IMR-90 (cell line): ENCODE measurements around the gene IL17C. TPM values are rescaled to one million over a fixed set of nuclear protein-coding genes. Genes with fewer than 3 reads are reported as not detected.

Source experiments
- ATAC-seq: fragments of 200-7000 bp; cut with Tn5 transposase; 2 replicates; pipeline ENCODE4 v1.9.1; 2020; ENCODE audit warnings: low read depth, mild to moderate bottlenecking, moderate library complexity
- Bru-seq: library from RNA; stranded (reverse); fragments of 400-500 nt; gene quantifications from one replicate; lab custom pipeline; 2021; lab: Mats Ljungman, UMichigan
- BruChase-seq, 2 experiments: library from RNA; stranded (reverse); fragments of 400-500 nt; gene quantifications; one replicate each; lab custom pipeline; 2021; lab: Mats Ljungman, UMichigan
- BruUV-seq: library from RNA; stranded (reverse); fragments of 400-500 nt; replicated peaks from 2 replicates; lab custom pipeline; 2021; lab: Mats Ljungman, UMichigan
- CTCF ChIA-PET: fragments of 300-600 bp; formaldehyde crosslinking; extraction: SDS; loops from one replicate; lab custom pipeline; 2021; ENCODE audit warnings: antibody characterized with exemption; lab: Yijun Ruan, JAX
- POLR2A ChIA-PET: fragments of 300-600 bp; sonication (Branson Sonifier 250); formaldehyde crosslinking; loops from one replicate; lab custom pipeline; 2022; ENCODE audit warnings: antibody characterized with exemption; ENCODE audit not compliant: unreplicated experiment; lab: Charles Lee
- DNase-seq: peaks from one replicate; pipeline ENCODE4 v3.0.0; 2013
- H2AFZ ChIP-seq: replicated peaks from 2 replicates; pipeline ENCODE3; 2013; ENCODE audit warnings: low read length, mild to moderate bottlenecking; ENCODE audit not compliant: poor library complexity
- H2AK5ac ChIP-seq: 2 replicates; pipeline ENCODE4 v1.6.1; 2013; ENCODE audit warnings: low read depth, low read length, inconsistent platforms
- H2AK9ac ChIP-seq: replicated peaks from 2 replicates; pipeline ENCODE3; 2013; ENCODE audit warnings: mild to moderate bottlenecking, low read depth, low read length, moderate library complexity; ENCODE audit not compliant: poor library complexity
- H2BK120ac ChIP-seq: 2 replicates; pipeline ENCODE4 v1.6.1; 2013; ENCODE audit warnings: low read depth, low read length, inconsistent platforms
- H2BK15ac ChIP-seq: 3 replicates; pipeline ENCODE4 v1.6.1; 2013; ENCODE audit warnings: low read depth, low read length, inconsistent platforms
- H2BK20ac ChIP-seq: 2 replicates; pipeline ENCODE4 v1.6.1; 2013; ENCODE audit warnings: low read depth, mild to moderate bottlenecking, inconsistent platforms, low read length, moderate library complexity
- H2BK5ac ChIP-seq: 2 replicates; pipeline ENCODE4 v1.6.1; 2013; ENCODE audit warnings: mild to moderate bottlenecking, low read depth, low read length, inconsistent platforms; ENCODE audit not compliant: poor library complexity, severe bottlenecking
- H3K14ac ChIP-seq: replicated peaks from 2 replicates; pipeline ENCODE4 v1.6.1; 2013; ENCODE audit warnings: low read depth, low read length, inconsistent platforms
- H3K18ac ChIP-seq: 2 replicates; pipeline ENCODE4 v1.6.1; 2013; ENCODE audit warnings: low read depth, low read length, control low read depth
- H3K23ac ChIP-seq: 2 replicates; pipeline ENCODE4 v1.6.1; 2013; ENCODE audit warnings: low read depth, low read length, inconsistent platforms
- H3K27ac ChIP-seq: 2 replicates; pipeline ENCODE4 v1.5.1; 2013; ENCODE audit warnings: mild to moderate bottlenecking, control low read depth, low read length; ENCODE audit not compliant: insufficient read depth
- H3K27me3 ChIP-seq: 2 replicates; pipeline ENCODE4 v1.6.1; 2013; ENCODE audit warnings: low read length; ENCODE audit not compliant: control insufficient read depth, insufficient read depth
- H3K36me3 ChIP-seq: 2 replicates; pipeline ENCODE4 v1.6.1; 2013; ENCODE audit warnings: low read length, mixed read lengths; ENCODE audit not compliant: control insufficient read depth, insufficient read depth
- H3K4ac ChIP-seq: 2 replicates; pipeline ENCODE4 v1.6.1; 2013; ENCODE audit warnings: low read depth, low read length, inconsistent platforms
- H3K4me1 ChIP-seq: 2 replicates; pipeline ENCODE4 v1.6.1; 2013; ENCODE audit warnings: low read length, mixed read lengths; ENCODE audit not compliant: control insufficient read depth, insufficient read depth
- H3K4me2 ChIP-seq: 2 replicates; pipeline ENCODE4 v1.6.1; 2013; ENCODE audit warnings: low read depth, mild to moderate bottlenecking, control low read depth, low read length, moderate library complexity
- H3K4me3 ChIP-seq: 2 replicates; pipeline ENCODE4 v1.5.1; 2013; ENCODE audit warnings: low read depth, mild to moderate bottlenecking, control low read depth, low read length, moderate library complexity; ENCODE audit not compliant: insufficient read depth
- H3K56ac ChIP-seq: 2 replicates; pipeline ENCODE4 v1.6.1; 2013; ENCODE audit warnings: low read length, inconsistent platforms; ENCODE audit not compliant: insufficient read depth; ENCODE audit errors: extremely low read depth
- H3K79me1 ChIP-seq, 2 experiments: 2 replicates each; pipeline ENCODE4 v1.6.1; 2013; ENCODE audit warnings: low read length in 2 of 2, inconsistent platforms in 1 of 2, low read depth in 1 of 2
- H3K9ac ChIP-seq: 2 replicates; pipeline ENCODE4 v1.6.1; 2013; ENCODE audit warnings: low read depth, low read length, control low read depth
- H3K9me1 ChIP-seq: 2 replicates; pipeline ENCODE4 v1.6.1; 2013; ENCODE audit warnings: low read length, inconsistent platforms; ENCODE audit not compliant: insufficient read depth
- H3K9me3 ChIP-seq: 2 replicates; pipeline ENCODE4 v1.6.1; 2013; ENCODE audit warnings: low read length; ENCODE audit not compliant: control insufficient read depth, insufficient read depth
- H4K20me1 ChIP-seq: 2 replicates; pipeline ENCODE4 v1.6.1; 2013; ENCODE audit warnings: low read length, inconsistent platforms; ENCODE audit not compliant: insufficient read depth
- H4K5ac ChIP-seq: 2 replicates; pipeline ENCODE4 v1.6.1; 2013; ENCODE audit warnings: mild to moderate bottlenecking, low read depth, low read length, control low read depth
- H4K8ac ChIP-seq, 2 experiments: 2 replicates each; pipeline ENCODE4 v1.6.1; 2013; ENCODE audit warnings: low read depth in 2 of 2, low read length in 2 of 2, control low read depth in 1 of 2, inconsistent platforms in 1 of 2
- H4K91ac ChIP-seq: 2 replicates; pipeline ENCODE4 v1.6.1; 2013; ENCODE audit warnings: low read depth, low read length, inconsistent platforms; ENCODE audit not compliant: insufficient read depth
- BHLHE40 ChIP-seq: fragments of 150-350 bp; IDR thresholded peaks from 2 replicates; pipeline ENCODE4 v1.6.1; 2016; ENCODE audit warnings: mild to moderate bottlenecking, low read depth, low read length
- CHD1 ChIP-seq: IDR thresholded peaks from 2 replicates; pipeline ENCODE4 v1.6.1; 2012; ENCODE audit warnings: low read depth, low read length, improper control_type of control experiment
- CTCF ChIP-seq: conservative IDR thresholded peaks from 2 replicates; pipeline ENCODE4 v1.5.1; 2012; ENCODE audit warnings: mild to moderate bottlenecking, low read depth, low read length, improper control_type of control experiment
- MXI1 ChIP-seq: IDR thresholded peaks from 2 replicates; pipeline ENCODE4 v1.6.1; 2012; ENCODE audit warnings: low read depth, mild to moderate bottlenecking, low read length, moderate library complexity, borderline replicate concordance
- RAD21 ChIP-seq: IDR thresholded peaks from 2 replicates; pipeline ENCODE4 v1.6.1; 2012; ENCODE audit warnings: low read length, improper control_type of control experiment
- RCOR1 ChIP-seq: IDR thresholded peaks from 2 replicates; pipeline ENCODE4 v1.6.1; 2012; ENCODE audit warnings: mild to moderate bottlenecking, low read length, improper control_type of control experiment; ENCODE audit not compliant: insufficient replicate concordance
- USF2 ChIP-seq: fragments of 150-350 bp; IDR thresholded peaks from 2 replicates; pipeline ENCODE4 v1.6.1; 2017; ENCODE audit warnings: mild to moderate bottlenecking, antibody characterized with exemption, low read length, low read depth
- WGBS, 2 experiments: methylation state at CpG; one replicate each; pipeline versions ENCODE4 v1.1.5 to v1.1.7; 2013; ENCODE audit warnings: missing lambda C conversion rate in 2 of 2; ENCODE audit not compliant: insufficient read length in 1 of 2; ENCODE audit errors: extremely low coverage in 2 of 2; 5-methylcytosine and 5-hydroxymethylcytosine counted together
- dilution Hi-C: fragments of 300-500 bp; cut with HindIII; formaldehyde crosslinking; loops from one replicate; pipeline ENCODE4 v1.14.3; 2018; ENCODE audit warnings: low sequenced_read_pairs; ENCODE audit not compliant: unreplicated experiment
- in situ Hi-C: fragments of 300-500 bp; cut with MboI; formaldehyde crosslinking; loops from 3 replicates; pipeline ENCODE4 v1.14.3; 2019; ENCODE audit warnings: low sequenced_read_pairs, inconsistent platforms, mixed read lengths
- intact Hi-C: fragments of 100-400 bp; cut with micrococcal nuclease; formaldehyde crosslinking; loops from 2 replicates; pipeline ENCODE4 v1.10.0; 2022
- long read RNA-seq: library from polyadenylated mRNA; unstranded; transcript quantifications from one replicate; pipeline ENCODE4 v2.0.0, GENCODE V29; 2021; ENCODE audit not compliant: unreplicated experiment
- polyA plus RNA-seq, 3 experiments: library from polyadenylated mRNA; depleted of rRNA; stranded (reverse); fragments of >200 nt; gene quantifications; 2 replicates each; pipeline ENCODE4 v1.2.3, GENCODE V29; 2012; ENCODE audit warnings: low replicate concordance in 1 of 3
- total RNA-seq: library from RNA; depleted of rRNA; stranded (reverse); fragments of >200 nt; gene quantifications from 2 replicates; pipeline ENCODE4 v1.2.3, GENCODE V29; 2012; rRNA removed

Gene IL17C
- total RNA-seq (not detected in 2 replicates), polyA plus RNA-seq (2012; rRNA removed) (0.09 TPM in 1 of 2 replicates, not detected in the other), Bru-seq, nascent RNA (percentile 18 among the genes with signal in this experiment), BruChase-seq, experiment 1, labeled RNA remaining after a 6-hour chase (percentile 17 among the genes with signal in this experiment), BruChase-seq, experiment 2, labeled RNA remaining after a 2-hour chase (percentile 8 among the genes with signal in this experiment)
- polyA plus RNA-seq (2012; cell fraction: cytosol; rRNA removed), result 0.12 TPM in 1 of 2 replicates, not detected in the other
- 0.71 and 1.6 TPM in 2 replicates for polyA plus RNA-seq (2012; cell fraction: nucleus; rRNA removed; ENCODE audit: low replicate concordance)
- long read RNA-seq, result 0 reads

- H2BK5ac ChIP-seq, result no peak within 1 kb of the TSS
- no peak within 1 kb of the TSS for H4K8ac ChIP-seq
- H3K27ac ChIP-seq, result no peak within 1 kb of the TSS
- H2BK120ac ChIP-seq, result no peak within 1 kb of the TSS
- no peak within 1 kb of the TSS; the same call in 1 of the 2 replicates for H2AK5ac ChIP-seq
- H3K14ac ChIP-seq, result no peak within 1 kb of the TSS
- H3K56ac ChIP-seq, result no peak within 1 kb of the TSS
- H2AK9ac ChIP-seq, result no peak within 1 kb of the TSS
- H4K20me1 ChIP-seq, result peaks cover 5% of the 10 kb centered on the region
- H3K9me1 ChIP-seq, result peaks cover 2% of the 10 kb centered on the region; the same call in 1 of the 2 replicates
- peaks cover 11% of the 10 kb centered on the region for H3K4me1 ChIP-seq
- H3K9me3 ChIP-seq, result no peaks in the 10 kb centered on the region
- no peak within 1 kb of the TSS for H3K18ac ChIP-seq
- H3K4ac ChIP-seq, result no peak within 1 kb of the TSS
- H3K4me2 ChIP-seq, result no peak within 1 kb of the TSS
- H4K5ac ChIP-seq, result no peak within 1 kb of the TSS
- H2AFZ ChIP-seq, result no peak within 1 kb of the TSS
- no peak within 1 kb of the TSS for H2BK20ac ChIP-seq
- no peak within 1 kb of the TSS for H3K4me3 ChIP-seq
- in situ Hi-C loops, result no loop called here
- POLR2A ChIA-PET, result no interaction called here
- peaks cover 4% of the 10 kb centered on the region; the same call in 1 of the 2 replicates for H3K36me3 ChIP-seq
- no TSS peak for BruUV-seq
- dilution Hi-C loops, result no loop called here
- no peak within 1 kb of the TSS for H3K23ac ChIP-seq
- H3K9ac ChIP-seq, result no peak within 1 kb of the TSS
- no peak within 1 kb of the TSS for H2BK15ac ChIP-seq
- TF ChIP-seq CTCF, result no peak
- TF ChIP-seq BHLHE40, result no peak
- no peak for TF ChIP-seq CHD1
- TF ChIP-seq MXI1, result no peak
- no peak for TF ChIP-seq RAD21
- no peak for TF ChIP-seq RCOR1
- TF ChIP-seq USF2, result no peak
- CTCF ChIA-PET, result no interaction called here
- no peaks in the 10 kb centered on the region for H3K79me1 ChIP-seq
- H3K27me3 ChIP-seq, result peaks cover 27% of the 10 kb centered on the region
- WGBS, 2 experiments, result 38% methylated on average over 10 of the region's 27 CpGs; no CpG with 5 or more reads in 1 of the 2 experiments
- intact Hi-C loops, result no loop called here
- DNase-seq (no peak), ATAC-seq (no peak)
- H4K91ac ChIP-seq, result no peak within 1 kb of the TSS
These were observed at the start of gene IL17C for GRCh38 chr16:88638323-88639230. IL17C (plus strand) TSS chr16:88638572; CDS start chr16:88638642, 70 bp downstream.
